ENCODE data around the gene ACACA.

Gene ACACA

GRCh38 chr17:37207103-37207502 lies 199.5 kb downstream of the ACACA start:
- TF ChIP-seq CTCF (IDR thresholded peaks at IDR 0.05; ENCODE audit: insufficient read depth, low read depth, low read length, missing control alignments) = no peak
- H3K4me3 ChIP-seq (ENCODE audit: low read depth, low read length) = no peak overlapping the region
- no peak for DNase-seq (ENCODE audit: low read depth)

- TF ChIP-seq CTCF (IDR thresholded peaks at IDR 0.05; ENCODE audit: insufficient read depth, low read depth, low read length, missing control alignments) = no peak
- no peak overlapping the region for H3K4me3 ChIP-seq (ENCODE audit: low read depth, low read length)
- DNase-seq (ENCODE audit: low read depth) = no peak
These were observed 200.3 kb downstream of the ACACA start for GRCh38 chr17:37206299-37206698.

GRCh38 chr17:37200497-37200896 lies 206.1 kb downstream of the ACACA start:
- TF ChIP-seq CTCF (IDR thresholded peaks at IDR 0.05; ENCODE audit: insufficient read depth, low read depth, low read length, missing control alignments) = no peak
- no peak for DNase-seq (ENCODE audit: low read depth)
- no peak overlapping the region for H3K4me3 ChIP-seq (ENCODE audit: low read depth, low read length)

- no peak for TF ChIP-seq CTCF (IDR thresholded peaks at IDR 0.05; ENCODE audit: insufficient read depth, low read depth, low read length, missing control alignments)
- DNase-seq (ENCODE audit: low read depth) = no peak
- H3K4me3 ChIP-seq (ENCODE audit: low read depth, low read length) = no peak overlapping the region
These were observed 209.3 kb downstream of the ACACA start for GRCh38 chr17:37197336-37197735.

GRCh38 chr17:37194208-37194607 lies 212.4 kb downstream of the ACACA start:
- no peak for TF ChIP-seq CTCF (IDR thresholded peaks at IDR 0.05; ENCODE audit: insufficient read depth, low read depth, low read length, missing control alignments)
- DNase-seq (ENCODE audit: low read depth) = no peak
- H3K4me3 ChIP-seq (ENCODE audit: low read depth, low read length) = no peak overlapping the region

GRCh38 chr17:37191219-37191618 lies 215.4 kb downstream of the ACACA start:
- no peak for DNase-seq (ENCODE audit: low read depth)
- no peak for TF ChIP-seq CTCF (IDR thresholded peaks at IDR 0.05; ENCODE audit: insufficient read depth, low read depth, low read length, missing control alignments)
- no peak overlapping the region for H3K4me3 ChIP-seq (ENCODE audit: low read depth, low read length)

GRCh38 chr17:37190493-37190892 lies 216.1 kb downstream of the ACACA start:
- H3K4me3 ChIP-seq (ENCODE audit: low read depth, low read length) = no peak overlapping the region
- TF ChIP-seq CTCF (IDR thresholded peaks at IDR 0.05; ENCODE audit: insufficient read depth, low read depth, low read length, missing control alignments) = no peak
- no peak for DNase-seq (ENCODE audit: low read depth)
